GM13977 (cell line): Measurements from ENCODE around the gene MS4A14.
A peak's percentile ranks its signal among the peaks of the same experiment; 100 is the strongest.

ENCODE experiments used
- DNase-seq: peaks from one replicate; pipeline ENCODE4 v3.0.0; 2012; ENCODE audit warnings: low spot score
- in situ Hi-C: fragments of 300-500 bp; cut with MboI; formaldehyde crosslinking; loops from one replicate; pipeline ENCODE4 v1.12.0; 2022; ENCODE audit warnings: low sequenced_read_pairs, low pct_unique_long_range_greater_than_20kb, mixed read lengths, inconsistent platforms; ENCODE audit not compliant: unreplicated experiment
- TF ChIP-seq, protein P1 (sequence below): IDR thresholded peaks from 2 replicates; pipeline ENCODE4 v1.5.1; 2012; ENCODE audit warnings: mild to moderate bottlenecking, control low read depth; ENCODE audit not compliant: insufficient read depth; ENCODE audit errors: extremely low read depth, missing control alignments

MS4A14 gene

GRCh38 chr11:60396382-60396781, at the start of gene MS4A14:
TSS of gene MS4A14 (plus strand) at chr11:60396459. CDS start at chr11:60396579, 120 bp downstream.
- in situ Hi-C loops, result no loop called here
- TF ChIP-seq, protein P1, sequence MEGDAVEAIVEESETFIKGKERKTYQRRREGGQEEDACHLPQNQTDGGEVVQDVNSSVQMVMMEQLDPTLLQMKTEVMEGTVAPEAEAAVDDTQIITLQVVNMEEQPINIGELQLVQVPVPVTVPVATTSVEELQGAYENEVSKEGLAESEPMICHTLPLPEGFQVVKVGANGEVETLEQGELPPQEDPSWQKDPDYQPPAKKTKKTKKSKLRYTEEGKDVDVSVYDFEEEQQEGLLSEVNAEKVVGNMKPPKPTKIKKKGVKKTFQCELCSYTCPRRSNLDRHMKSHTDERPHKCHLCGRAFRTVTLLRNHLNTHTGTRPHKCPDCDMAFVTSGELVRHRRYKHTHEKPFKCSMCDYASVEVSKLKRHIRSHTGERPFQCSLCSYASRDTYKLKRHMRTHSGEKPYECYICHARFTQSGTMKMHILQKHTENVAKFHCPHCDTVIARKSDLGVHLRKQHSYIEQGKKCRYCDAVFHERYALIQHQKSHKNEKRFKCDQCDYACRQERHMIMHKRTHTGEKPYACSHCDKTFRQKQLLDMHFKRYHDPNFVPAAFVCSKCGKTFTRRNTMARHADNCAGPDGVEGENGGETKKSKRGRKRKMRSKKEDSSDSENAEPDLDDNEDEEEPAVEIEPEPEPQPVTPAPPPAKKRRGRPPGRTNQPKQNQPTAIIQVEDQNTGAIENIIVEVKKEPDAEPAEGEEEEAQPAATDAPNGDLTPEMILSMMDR, result no peak
- DNase-seq, result no peak

- in situ Hi-C loops, result loop anchor here (10.0 kb wide), 2 partner anchors 82 to 288 kb away; no protein-coding TSS in a partner anchor
- DNase-seq, result no peak
- TF ChIP-seq, protein P1, result no peak
Observed at GRCh38 chr11:60347084-60347797, 49.0 kb upstream of the MS4A14 start.

DNA sequence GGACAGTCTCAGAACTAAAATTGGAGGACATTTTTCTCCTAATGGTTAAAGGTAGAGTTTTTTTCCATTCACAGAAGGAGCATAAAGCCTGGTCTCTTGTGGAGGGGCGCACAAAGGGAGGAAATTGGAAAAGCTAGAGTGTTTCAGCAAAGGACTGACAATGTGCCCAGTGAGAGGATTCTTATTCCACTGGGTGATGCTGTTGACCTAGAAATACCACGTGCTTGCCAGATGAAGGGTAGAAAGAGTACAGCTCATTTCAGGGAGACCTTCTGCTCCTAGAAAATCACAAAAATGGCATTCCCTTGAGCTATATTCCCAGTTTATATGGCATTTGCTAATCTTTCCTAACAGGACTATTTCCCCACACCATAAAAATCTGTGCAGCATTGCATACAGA, 48.1 kb upstream of the MS4A14 start:
- in situ Hi-C loops, result loop anchor here (10.0 kb wide), 2 partner anchors 83 to 287 kb away; no protein-coding TSS in a partner anchor

GRCh38 chr11:60349990-60350389, 46.3 kb upstream of the MS4A14 start:
- TF ChIP-seq, protein P1, result no peak
- DNase-seq, result no peak
- in situ Hi-C loops, result loop anchor here (10.0 to 25.0 kb wide), 3 partner anchors 85 to 412 kb away; partner anchors contain the start of gene MS4A15

More for the DNA sequence above, 48.1 kb upstream of the MS4A14 start:
- DNase-seq, result no peak
- TF ChIP-seq, protein P1, result peak; percentile 54

DNA sequence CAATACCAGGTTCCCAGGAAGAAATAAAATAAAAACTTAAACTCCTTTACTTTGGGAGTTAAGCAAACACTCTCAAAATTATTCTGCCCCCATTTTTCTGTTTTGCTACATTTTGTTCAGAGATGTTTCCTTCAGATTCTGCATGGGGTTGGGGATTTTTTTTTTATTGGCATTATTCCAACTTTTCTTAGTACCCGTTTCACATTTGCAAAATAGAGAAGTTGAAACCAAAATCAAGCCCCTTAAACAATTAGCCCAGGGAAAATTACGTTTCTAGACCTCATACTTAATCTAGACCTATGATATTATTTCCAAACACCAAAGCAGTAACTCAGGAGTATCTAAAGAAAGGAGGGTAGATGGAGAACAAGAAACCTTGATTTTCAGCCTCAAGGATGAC, 38.5 kb upstream of the MS4A14 start:
- in situ Hi-C loops, result loop anchor here (25.0 kb wide), 1 partner anchor 405 kb away; the partner anchor contains the start of gene MS4A15
- TF ChIP-seq, protein P1, result no peak
- no peak for DNase-seq

DNA sequence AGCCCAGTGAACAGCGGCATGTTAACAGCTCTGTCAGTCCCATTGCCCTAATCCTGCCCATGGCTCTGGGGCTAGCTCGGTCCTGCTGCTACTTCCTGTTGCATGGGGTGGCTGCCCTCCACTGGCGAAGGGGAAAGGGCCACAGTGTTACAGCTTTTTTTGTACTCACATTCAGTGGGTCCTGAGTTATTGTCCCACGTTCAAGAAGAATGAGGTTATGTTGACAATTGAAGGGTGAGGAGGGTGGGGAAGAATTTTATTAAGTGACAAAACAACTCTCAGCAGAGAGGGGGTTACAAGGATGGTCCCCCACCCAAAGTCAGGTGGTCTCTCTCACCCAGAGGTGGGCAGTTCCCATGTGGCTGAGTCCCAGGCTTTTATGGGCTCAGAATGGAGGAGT, 35.6 kb upstream of the MS4A14 start:
- no peak for DNase-seq
- in situ Hi-C loops, result loop anchor here (10.0 to 25.0 kb wide), 3 partner anchors 104 to 402 kb away; partner anchors contain the start of gene MS4A15
- TF ChIP-seq, protein P1, result no peak
